ENCODE data around the gene KRTAP29-1. TPM values are rescaled to one million over a fixed set of nuclear protein-coding genes. Genes with fewer than 3 reads are reported as not detected.

Gene KRTAP29-1
- total RNA-seq, 1 experiment from 2014 or later = not detected

Other genes starting within 250 kb of the KRTAP29-1 start
- not detected in 2 replicates for gene KRTAP2-2, start 247.6 kb downstream of the KRTAP29-1 start, total RNA-seq (2014; rRNA removed; shearing (Covaris generic))
- gene KRTAP2-3, start 242.7 kb downstream of the KRTAP29-1 start, total RNA-seq (2014; rRNA removed; shearing (Covaris generic)) = not detected in 2 replicates
- gene KRTAP2-4, start 237.0 kb downstream of the KRTAP29-1 start, total RNA-seq (2014; rRNA removed; shearing (Covaris generic)) = not detected in 2 replicates
- not detected in 2 replicates for gene KRTAP4-7, start 218.7 kb downstream of the KRTAP29-1 start, total RNA-seq (2014; rRNA removed; shearing (Covaris generic))
- gene KRTAP4-8, start 204.7 kb downstream of the KRTAP29-1 start, total RNA-seq (2014; rRNA removed; shearing (Covaris generic)) = not detected in 2 replicates
- gene KRTAP4-16, start 200.6 kb downstream of the KRTAP29-1 start, total RNA-seq (2014; rRNA removed; shearing (Covaris generic)) = not detected in 2 replicates
- gene KRTAP4-9, start 197.5 kb downstream of the KRTAP29-1 start, total RNA-seq (2014; rRNA removed; shearing (Covaris generic)) = not detected in 2 replicates
- not detected in 2 replicates for gene KRTAP4-11, start 184.5 kb downstream of the KRTAP29-1 start, total RNA-seq (2014; rRNA removed; shearing (Covaris generic))
- gene KRTAP4-12, start 178.7 kb downstream of the KRTAP29-1 start, total RNA-seq (2014; rRNA removed; shearing (Covaris generic)) = not detected in 2 replicates
- gene KRTAP4-6, start 162.3 kb downstream of the KRTAP29-1 start, total RNA-seq (2014; rRNA removed; shearing (Covaris generic)) = not detected in 2 replicates
- not detected in 2 replicates for gene KRTAP4-5, start 153.0 kb downstream of the KRTAP29-1 start, total RNA-seq (2014; rRNA removed; shearing (Covaris generic))
- not detected in 2 replicates for gene KRTAP4-4, start 142.1 kb downstream of the KRTAP29-1 start, total RNA-seq (2014; rRNA removed; shearing (Covaris generic))
- not detected in 2 replicates for gene KRTAP4-3, start 134.6 kb downstream of the KRTAP29-1 start, total RNA-seq (2014; rRNA removed; shearing (Covaris generic))
- not detected in 2 replicates for gene KRTAP4-2, start 124.6 kb downstream of the KRTAP29-1 start, total RNA-seq (2014; rRNA removed; shearing (Covaris generic))
- not detected in 2 replicates for gene KRTAP4-1, start 117.9 kb downstream of the KRTAP29-1 start, total RNA-seq (2014; rRNA removed; shearing (Covaris generic))
- not detected in 2 replicates for gene KRTAP9-1, start 113.0 kb downstream of the KRTAP29-1 start, total RNA-seq (2014; rRNA removed; shearing (Covaris generic))
- gene KRTAP9-2, start 76.2 kb downstream of the KRTAP29-1 start, total RNA-seq (2014; rRNA removed; shearing (Covaris generic)) = not detected in 2 replicates
- gene KRTAP9-3, start 70.4 kb downstream of the KRTAP29-1 start, total RNA-seq (2014; rRNA removed; shearing (Covaris generic)) = not detected in 2 replicates
- not detected in 2 replicates for gene KRTAP9-8, start 64.9 kb downstream of the KRTAP29-1 start, total RNA-seq (2014; rRNA removed; shearing (Covaris generic))
- not detected in 2 replicates for gene KRTAP9-4, start 53.2 kb downstream of the KRTAP29-1 start, total RNA-seq (2014; rRNA removed; shearing (Covaris generic))
- not detected in 2 replicates for gene KRTAP9-9, start 47.5 kb downstream of the KRTAP29-1 start, total RNA-seq (2014; rRNA removed; shearing (Covaris generic))
- gene KRTAP9-6, start 37.5 kb downstream of the KRTAP29-1 start, total RNA-seq (2014; rRNA removed; shearing (Covaris generic)) = not detected in 2 replicates
- gene KRTAP9-7, start 27.2 kb downstream of the KRTAP29-1 start, total RNA-seq (2014; rRNA removed; shearing (Covaris generic)) = not detected in 2 replicates
- gene KRTAP16-1, start 6.5 kb upstream of the KRTAP29-1 start, total RNA-seq (2014; rRNA removed; shearing (Covaris generic)) = not detected in 2 replicates
- gene KRTAP17-1, start 12.9 kb upstream of the KRTAP29-1 start, total RNA-seq (2014; rRNA removed; shearing (Covaris generic)) = not detected in 2 replicates
- not detected in 2 replicates for gene KRT33A, start 48.0 kb upstream of the KRTAP29-1 start, total RNA-seq (2014; rRNA removed; shearing (Covaris generic))
- 0.24 TPM in 1 of 2 replicates, not detected in the other for gene KRT33B, start 67.0 kb upstream of the KRTAP29-1 start, total RNA-seq (2014; rRNA removed; shearing (Covaris generic))
- gene KRT34, start 79.5 kb upstream of the KRTAP29-1 start, total RNA-seq (2014; rRNA removed; shearing (Covaris generic)) = not detected in 2 replicates
- not detected in 2 replicates for gene KRT31, start 94.8 kb upstream of the KRTAP29-1 start, total RNA-seq (2014; rRNA removed; shearing (Covaris generic))
- gene KRT37, start 121.7 kb upstream of the KRTAP29-1 start, total RNA-seq (2014; rRNA removed; shearing (Covaris generic)) = not detected in 2 replicates
- gene KRT38, start 138.1 kb upstream of the KRTAP29-1 start, total RNA-seq (2014; rRNA removed; shearing (Covaris generic)) = not detected in 2 replicates
- not detected in 2 replicates for gene KRT32, start 164.5 kb upstream of the KRTAP29-1 start, total RNA-seq (2014; rRNA removed; shearing (Covaris generic))
- not detected in 2 replicates for gene KRT35, start 178.3 kb upstream of the KRTAP29-1 start, total RNA-seq (2014; rRNA removed; shearing (Covaris generic))
- gene KRT36, start 187.1 kb upstream of the KRTAP29-1 start, total RNA-seq (2014; rRNA removed; shearing (Covaris generic)) = not detected in 2 replicates
- gene KRT13, start 202.8 kb upstream of the KRTAP29-1 start, total RNA-seq (2014; rRNA removed; shearing (Covaris generic)) = 0.24 TPM in 1 of 2 replicates, not detected in the other
- gene KRT15, start 216.0 kb upstream of the KRTAP29-1 start, total RNA-seq (2014; rRNA removed; shearing (Covaris generic)) = 3.4 and 7.3 TPM in 2 replicates
- 4.6 and 7.8 TPM in 2 replicates for gene KRT19, start 225.5 kb upstream of the KRTAP29-1 start, total RNA-seq (2014; rRNA removed; shearing (Covaris generic))

Data from RPMI7951 (cell line).